Measurements from ENCODE around the gene TSPAN17.
A peak's percentile ranks its signal among the peaks of the same experiment; 100 is the strongest.
"Not testable (repeated sequence)": the region's sequence is repeated elsewhere in the genome, so short reads cannot be mapped to it uniquely, and the experiment has no call there.

TSPAN17 gene

DNA sequence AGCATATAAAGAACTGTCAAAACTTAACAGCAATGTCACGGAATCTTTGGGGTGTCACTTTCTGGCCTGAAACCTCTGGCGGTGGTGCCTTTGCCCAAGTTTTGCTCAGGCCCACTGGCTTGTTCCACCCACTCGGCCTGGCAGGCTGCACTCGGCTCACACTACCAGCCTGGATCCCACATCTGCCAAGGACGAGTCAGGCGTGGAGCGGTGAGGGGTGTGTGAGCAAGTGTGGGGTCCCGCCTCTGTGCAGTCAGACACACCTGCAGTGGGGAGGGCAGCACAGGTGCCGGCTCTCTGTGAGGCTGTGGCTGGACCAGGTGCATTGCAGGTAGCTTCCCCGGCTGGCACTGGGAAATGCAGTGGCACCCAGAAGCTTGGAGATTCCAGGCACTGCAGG is 40.0 kb downstream of the TSPAN17 start:
- DNase-seq, result no peak

- no peak for DNase-seq
Measured at GRCh38 chr5:176687881-176688280, 40.6 kb downstream of the TSPAN17 start.

DNA sequence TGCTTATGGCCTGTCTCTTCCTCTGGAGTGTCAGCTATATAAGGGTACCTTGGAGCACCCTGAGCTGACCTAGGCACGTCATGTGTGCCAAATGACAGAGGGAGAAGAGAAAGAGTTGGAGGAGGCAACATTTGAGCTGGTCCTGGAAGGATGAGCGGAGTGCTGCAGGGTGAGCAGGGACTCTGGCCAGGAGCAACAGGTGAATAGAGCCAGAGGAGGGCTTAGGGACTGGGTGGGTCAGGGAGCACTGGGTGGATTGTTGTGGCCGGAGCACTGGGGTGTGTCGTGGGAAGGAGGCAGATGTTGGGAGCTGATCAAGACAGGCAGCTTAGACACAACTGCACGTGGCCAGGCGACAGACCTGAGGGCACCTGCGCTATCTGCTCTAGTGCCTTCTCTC is 43.6 kb downstream of the TSPAN17 start:
- DNase-seq, result no peak

DNA sequence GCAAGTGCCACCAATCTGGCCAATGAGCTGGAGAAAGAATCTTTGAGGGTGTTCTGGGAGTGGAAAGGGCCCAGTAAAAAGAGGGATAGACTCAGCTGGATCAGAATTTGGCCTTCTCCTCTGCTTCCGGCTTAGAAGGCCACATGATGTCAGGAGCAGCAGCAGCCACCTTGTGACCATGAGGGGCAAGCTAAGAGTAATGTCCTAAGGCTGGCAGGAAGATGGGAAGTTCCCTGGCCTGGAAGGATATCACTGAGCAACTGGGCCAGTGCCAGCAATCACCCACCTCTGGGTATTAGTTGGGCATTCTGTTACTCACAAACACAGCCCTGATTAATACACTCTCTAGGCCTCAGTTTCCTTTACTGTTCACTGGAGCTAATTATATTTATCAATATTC is 44.2 kb downstream of the TSPAN17 start:
- no peak for DNase-seq

- DNase-seq, result no peak
Measured at GRCh38 chr5:176692326-176692725, 45.0 kb downstream of the TSPAN17 start.

- DNase-seq, result peak; percentile 64
Measured at GRCh38 chr5:176692839-176693476, 45.7 kb downstream of the TSPAN17 start.

GRCh38 chr5:176693477-176693851 is 46.2 kb downstream of the TSPAN17 start:
- no peak for DNase-seq

- no peak for DNase-seq
Measured at GRCh38 chr5:176694146-176694545, 46.9 kb downstream of the TSPAN17 start.

GRCh38 chr5:176694631-176695030 is 47.3 kb downstream of the TSPAN17 start:
- no peak for DNase-seq

DNA sequence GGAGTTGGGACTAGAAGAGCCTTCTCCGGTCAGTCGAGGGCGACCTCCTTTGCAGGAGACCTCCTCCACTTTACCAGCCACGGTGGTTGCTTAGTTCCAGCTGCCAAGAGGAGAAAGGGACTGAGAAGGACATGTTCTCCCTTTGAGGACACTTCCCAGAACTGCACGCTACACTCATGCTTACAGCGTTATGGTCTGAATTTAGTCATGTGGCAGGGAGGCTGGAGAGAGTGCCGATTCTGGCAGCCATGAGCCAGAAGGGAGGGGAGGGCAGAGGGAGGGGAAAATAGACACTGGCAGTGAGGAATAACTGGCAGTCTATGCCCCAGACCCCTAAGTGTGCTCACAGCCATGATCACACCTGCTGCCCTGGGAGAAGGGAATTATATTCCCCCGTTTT is 47.8 kb downstream of the TSPAN17 start:
- no peak for DNase-seq

- no peak for DNase-seq
Measured at GRCh38 chr5:176697267-176697933, 50.1 kb downstream of the TSPAN17 start.

DNA sequence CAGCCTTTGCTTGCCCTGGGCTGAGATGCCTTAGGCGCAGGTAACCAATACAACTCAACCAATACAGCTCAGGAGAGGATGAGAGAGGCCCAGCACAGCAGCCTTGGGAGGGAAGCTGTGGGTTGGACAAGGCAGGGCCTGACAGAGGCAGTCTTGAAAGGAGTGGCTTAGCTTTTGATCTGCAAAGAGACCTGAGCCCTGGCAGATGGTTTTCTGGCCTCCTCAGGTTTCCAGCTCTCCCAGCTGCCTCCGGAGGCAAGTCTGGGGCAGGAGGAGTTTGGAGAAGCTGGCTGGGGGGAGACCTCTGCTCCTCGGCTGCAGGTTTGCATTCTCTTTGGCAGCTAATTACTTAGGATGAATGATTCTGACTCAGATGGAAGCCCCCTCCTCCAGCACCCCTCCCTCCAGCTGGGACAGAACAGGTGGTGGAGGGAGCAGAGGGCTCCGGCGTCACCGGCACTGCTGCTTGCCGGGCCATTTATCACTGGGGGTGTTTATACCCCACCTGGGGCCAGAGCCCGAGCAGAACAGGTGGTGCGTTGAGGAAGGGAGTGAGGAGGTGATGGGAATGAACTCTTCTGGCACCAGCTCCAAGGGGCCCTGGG is 50.8 kb downstream of the TSPAN17 start:
- no peak for DNase-seq

DNA sequence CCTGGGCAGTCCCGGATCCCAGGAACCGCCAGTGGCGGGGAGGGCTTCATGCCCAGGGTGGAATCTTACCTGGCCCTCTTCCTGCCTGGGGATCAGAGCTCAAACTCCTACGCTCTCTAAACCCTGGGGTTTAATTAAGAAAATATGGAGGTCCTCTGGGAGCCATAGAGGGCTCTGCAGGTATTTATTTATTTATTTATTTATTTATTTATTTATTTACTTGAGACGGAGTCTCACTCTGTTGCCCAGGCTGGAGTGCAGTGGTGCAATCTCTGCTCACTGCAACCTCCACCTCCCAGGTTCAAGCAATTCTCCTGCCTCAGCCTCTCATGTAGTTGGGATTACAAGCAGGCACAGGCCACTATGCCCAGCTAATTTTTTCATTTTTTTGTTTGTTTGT is 52.2 kb downstream of the TSPAN17 start:
- DNase-seq, result not testable (repeated sequence)

- DNase-seq, result no peak
Measured at GRCh38 chr5:176700239-176700847, 53.1 kb downstream of the TSPAN17 start.

DNA sequence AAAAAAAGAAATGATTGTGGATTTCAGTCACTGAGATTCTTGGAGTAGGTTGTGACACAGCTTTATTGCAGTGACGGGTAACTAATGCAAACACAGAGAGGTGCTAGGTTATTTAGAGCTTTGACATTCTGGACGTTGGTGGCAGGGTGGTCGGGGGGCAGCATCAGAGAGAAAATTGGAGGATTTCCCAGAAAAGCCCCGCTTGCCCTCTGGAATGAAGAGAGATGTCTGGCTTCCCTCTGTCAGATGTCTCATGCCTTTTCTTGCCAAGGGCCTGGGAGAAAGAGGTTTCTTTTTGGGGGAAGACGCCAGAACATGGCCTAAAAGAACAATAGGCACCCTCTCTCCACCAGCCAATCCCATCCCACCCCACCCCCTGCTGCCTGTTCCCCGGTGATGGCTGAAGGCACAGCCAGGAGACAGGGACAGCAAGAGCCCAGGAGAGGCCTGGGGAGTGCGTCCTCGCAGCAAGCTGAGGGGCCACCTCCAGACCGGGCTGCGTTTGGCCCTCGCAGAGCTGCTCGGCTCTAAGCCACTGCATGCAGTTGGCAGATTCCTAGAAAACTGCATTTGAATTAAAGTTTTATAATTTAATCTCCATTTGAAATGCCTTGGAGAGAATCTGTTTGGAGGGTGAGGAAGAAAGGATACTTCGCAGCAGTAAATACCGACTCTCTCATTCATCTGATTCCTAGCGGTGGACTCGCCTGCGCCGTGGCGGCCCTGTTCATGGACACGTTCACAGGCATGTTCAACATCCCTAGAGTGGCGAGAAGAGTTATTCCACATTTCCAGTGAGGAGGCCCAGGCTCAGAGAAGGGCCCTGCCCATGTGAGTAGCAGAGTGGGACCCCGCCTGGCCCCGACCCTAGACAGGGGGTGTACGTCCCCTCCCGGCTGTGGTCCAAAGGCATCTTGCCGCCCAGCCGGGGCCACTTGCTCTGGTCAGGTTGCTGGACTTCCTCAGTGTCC is 55.7 kb downstream of the TSPAN17 start:
- no peak for DNase-seq

GRCh38 chr5:176703857-176704256 is 56.6 kb downstream of the TSPAN17 start:
- DNase-seq, result no peak

DNA sequence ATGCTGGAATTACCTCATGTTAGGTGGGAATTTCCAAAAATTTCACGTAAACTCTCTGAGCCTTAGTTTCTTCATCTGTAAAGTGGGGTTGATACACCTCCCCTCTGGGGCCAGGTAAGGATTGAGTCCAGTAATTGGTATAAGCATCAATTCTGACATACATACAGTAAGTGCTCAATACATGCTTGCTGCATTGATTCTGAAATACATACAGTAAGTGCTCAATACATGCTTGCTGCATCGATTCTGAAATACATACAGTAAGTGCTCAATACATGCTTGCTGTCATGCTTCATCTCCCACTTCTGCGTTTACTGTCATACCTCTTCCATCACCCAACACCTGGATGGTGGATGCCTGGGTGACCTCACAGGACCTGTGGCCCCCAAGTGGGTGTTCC is 57.1 kb downstream of the TSPAN17 start:
- no peak for DNase-seq

DNA sequence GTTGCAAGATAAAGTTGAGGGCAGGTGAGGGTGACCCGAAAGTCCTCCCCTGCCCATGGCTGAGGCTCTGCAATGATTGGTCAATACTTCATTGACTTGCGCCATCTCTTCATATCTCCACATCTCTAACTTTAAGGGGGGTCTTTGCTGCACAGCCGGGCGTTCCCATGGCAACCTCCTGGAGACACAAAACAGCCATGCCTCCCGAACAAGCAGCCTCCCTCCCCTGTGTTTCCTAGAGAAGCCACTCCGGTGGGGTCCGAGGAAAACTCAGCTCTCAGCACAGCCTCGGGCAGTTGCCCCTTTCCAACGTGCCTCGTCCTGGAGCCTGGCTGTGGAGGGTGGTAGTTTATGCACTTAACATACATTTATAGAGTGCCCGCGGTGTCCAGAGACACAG is 57.5 kb downstream of the TSPAN17 start:
- no peak for DNase-seq

All from NCI-H1417 treated with DMSO at 0.1 percent for 48 hours (cell line).